ENCODE data around the gene CASQ2. TPM values are rescaled to one million over a fixed set of nuclear protein-coding genes. Genes with fewer than 3 reads are reported as not detected.

CASQ2 gene
- total and polyA plus RNA-seq, 5 donors: 702 to 865 (median 753) TPM

GRCh38 chr1:115677565-115677964, 90.9 kb downstream of the CASQ2 start:
- H3K4me1 ChIP-seq (ENCODE audit: control insufficient read depth, insufficient read depth, low read length): peaks cover 9% of the 10 kb centered on the region
- ATAC-seq: no peak
- H3K27me3 ChIP-seq (ENCODE audit: control insufficient read depth, insufficient read depth): no peaks in the 10 kb centered on the region
- H3K27ac ChIP-seq (ENCODE audit: low read length): no peak overlapping the region
- intact Hi-C loops (cut with DNase I): no loop called here
- 100% methylated on average over 1 of the region's 1 CpG for WGBS
- H3K4me3 ChIP-seq (ENCODE audit: low read length): no peak overlapping the region
- no peak for DNase-seq
- no peaks in the 10 kb centered on the region for H3K9me3 ChIP-seq (ENCODE audit: control insufficient read depth, low read length)

DNA sequence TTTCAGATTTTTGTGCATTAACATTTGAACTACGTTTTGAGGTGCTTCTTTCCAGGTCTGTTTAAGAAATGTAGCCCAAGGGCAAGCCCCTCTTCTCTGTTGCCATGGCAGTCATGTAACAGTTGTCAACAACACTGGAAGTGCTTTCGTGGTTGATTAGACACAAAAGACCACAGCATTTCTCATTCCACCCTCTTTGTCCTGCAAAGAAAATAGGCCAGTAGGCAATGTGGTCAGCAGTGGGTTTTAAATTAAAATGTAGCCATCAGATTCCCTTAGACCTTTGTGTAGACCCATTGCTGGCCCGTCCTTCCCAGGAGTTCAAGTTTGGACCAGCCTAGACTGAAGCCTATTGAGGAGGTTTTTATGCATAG, 91.3 kb downstream of the CASQ2 start:
- no peak for DNase-seq
- no peaks in the 10 kb centered on the region for H3K9me3 ChIP-seq (ENCODE audit: control insufficient read depth, low read length)
- peaks cover 9% of the 10 kb centered on the region for H3K4me1 ChIP-seq (ENCODE audit: control insufficient read depth, insufficient read depth, low read length)
- H3K4me3 ChIP-seq (ENCODE audit: low read length): no peak overlapping the region
- 42% methylated on average over 3 of the region's 3 CpGs for WGBS
- H3K27me3 ChIP-seq (ENCODE audit: control insufficient read depth, insufficient read depth): no peaks in the 10 kb centered on the region
- H3K27ac ChIP-seq (ENCODE audit: low read length): no peak overlapping the region
- no peak for ATAC-seq
- intact Hi-C loops (cut with DNase I): no loop called here

DNA sequence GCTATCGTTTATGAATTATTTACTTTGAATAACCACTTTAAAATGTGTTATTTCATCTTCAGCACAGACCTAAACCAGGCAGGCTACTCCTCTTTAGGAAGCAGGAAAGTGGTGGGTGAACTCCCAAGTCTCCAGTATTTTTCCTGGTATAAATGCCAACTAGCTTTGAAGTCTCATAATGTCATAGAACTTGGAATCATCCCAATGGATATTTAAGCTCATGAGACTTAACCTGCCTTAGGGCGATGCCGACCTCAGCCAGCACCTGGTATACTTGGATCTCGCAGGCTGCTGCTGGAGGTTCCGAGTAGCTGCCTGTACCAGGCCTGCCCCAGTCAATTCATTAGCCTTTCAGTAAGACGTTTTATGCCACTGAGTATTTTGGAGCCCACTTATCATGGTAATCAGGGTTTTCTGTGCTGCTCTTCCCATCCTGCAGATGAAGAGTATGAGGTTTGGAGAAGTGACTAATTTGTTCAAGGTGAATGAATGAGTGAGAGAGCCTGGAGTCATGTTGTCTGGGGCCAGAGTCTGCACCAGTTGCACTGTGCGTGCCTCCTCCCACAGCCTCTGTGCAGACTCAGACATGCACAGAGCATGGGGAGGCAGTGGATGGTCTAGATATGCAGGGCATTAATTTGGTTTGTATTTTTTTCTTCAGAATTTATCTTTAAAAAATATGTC, 91.9 kb downstream of the CASQ2 start:
- DNase-seq: no peak
- intact Hi-C loops (cut with DNase I): no loop called here
- 82% methylated on average over 7 of the region's 7 CpGs for WGBS
- Histone ChIP-seq H3K27me3 (ENCODE audit: control insufficient read depth, insufficient read depth) (no peaks in the 10 kb centered on the region), H3K4me1 (ENCODE audit: control insufficient read depth, insufficient read depth, low read length) (peaks cover 13% of the 10 kb centered on the region), H3K4me3 (ENCODE audit: low read length) (no peak overlapping the region), H3K9me3 (ENCODE audit: control insufficient read depth, low read length) (no peaks in the 10 kb centered on the region), H3K27ac (ENCODE audit: low read length) (no peak overlapping the region)
- ATAC-seq: no peak

- H3K4me1 ChIP-seq (ENCODE audit: control insufficient read depth, insufficient read depth, low read length): peaks cover 9% of the 10 kb centered on the region
- H3K27me3 ChIP-seq (ENCODE audit: control insufficient read depth, insufficient read depth): no peaks in the 10 kb centered on the region
- H3K9me3 ChIP-seq (ENCODE audit: control insufficient read depth, low read length): no peaks in the 10 kb centered on the region
- ATAC-seq: no peak
- WGBS: 80% methylated on average over 13 of the region's 13 CpGs
- H3K27ac ChIP-seq (ENCODE audit: low read length): peak overlapping the region; percentile 21
- intact Hi-C loops (cut with DNase I): no loop called here
- DNase-seq: no peak
- no peak overlapping the region for H3K4me3 ChIP-seq (ENCODE audit: low read length)
Observed at GRCh38 chr1:115672224-115673009, 96.1 kb downstream of the CASQ2 start.

- intact Hi-C loops (cut with DNase I): no loop called here
- H3K27ac ChIP-seq (ENCODE audit: low read length): peak overlapping the region; percentile 0
- WGBS: 80% methylated on average over 19 of the region's 19 CpGs
- DNase-seq (no peak), ATAC-seq (peak; percentile 23 to 30)
- H3K4me1 ChIP-seq (ENCODE audit: control insufficient read depth, insufficient read depth, low read length): peaks cover 9% of the 10 kb centered on the region
- no peaks in the 10 kb centered on the region for H3K9me3 ChIP-seq (ENCODE audit: control insufficient read depth, low read length)
- no peak overlapping the region for H3K4me3 ChIP-seq (ENCODE audit: low read length)
- H3K27me3 ChIP-seq (ENCODE audit: control insufficient read depth, insufficient read depth): no peaks in the 10 kb centered on the region
Observed at GRCh38 chr1:115671176-115671934, 97.2 kb downstream of the CASQ2 start.

DNA sequence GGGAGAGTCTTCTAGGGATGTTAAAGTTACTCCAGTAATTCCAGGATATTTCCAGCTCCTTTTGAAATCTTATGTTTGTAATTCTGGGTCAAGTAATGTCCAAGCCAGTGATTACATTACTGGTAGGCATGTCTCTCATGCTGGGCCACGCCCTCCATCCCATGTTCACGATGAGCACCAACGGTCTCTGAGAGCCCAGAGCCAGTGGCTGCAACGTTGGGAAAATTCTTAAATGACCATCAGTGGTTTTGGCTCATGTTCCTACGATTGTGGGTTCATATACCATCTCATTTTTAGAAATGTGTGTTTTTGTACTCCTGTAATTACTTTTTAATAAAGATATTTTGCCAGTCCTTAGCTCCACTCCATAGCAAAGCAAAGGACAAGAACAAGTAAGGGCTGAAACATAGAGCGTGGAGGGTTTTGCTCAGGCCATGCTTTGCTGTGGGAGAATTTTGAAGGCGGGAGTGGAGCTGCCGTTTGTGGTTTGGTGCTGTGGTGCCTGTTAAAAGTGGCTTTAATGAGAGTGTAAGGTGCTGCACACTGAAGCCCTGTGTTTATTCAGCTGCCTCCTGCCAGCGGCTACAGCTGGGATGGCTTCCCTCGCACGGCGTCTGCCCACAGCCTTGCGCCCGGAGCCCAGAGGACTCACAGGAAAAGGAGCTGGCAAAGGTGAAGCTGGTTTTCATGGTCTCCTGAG, 97.9 kb downstream of the CASQ2 start:
- DNase-seq (no peak), ATAC-seq (no peak)
- no peak overlapping the region for H3K27ac ChIP-seq (ENCODE audit: low read length)
- H3K4me1 ChIP-seq (ENCODE audit: control insufficient read depth, insufficient read depth, low read length): peaks cover 9% of the 10 kb centered on the region
- no peaks in the 10 kb centered on the region for H3K9me3 ChIP-seq (ENCODE audit: control insufficient read depth, low read length)
- intact Hi-C loops (cut with DNase I): no loop called here
- H3K4me3 ChIP-seq (ENCODE audit: low read length): no peak overlapping the region
- 76% methylated on average over 14 of the region's 14 CpGs for WGBS
- no peaks in the 10 kb centered on the region for H3K27me3 ChIP-seq (ENCODE audit: control insufficient read depth, insufficient read depth)

DNA sequence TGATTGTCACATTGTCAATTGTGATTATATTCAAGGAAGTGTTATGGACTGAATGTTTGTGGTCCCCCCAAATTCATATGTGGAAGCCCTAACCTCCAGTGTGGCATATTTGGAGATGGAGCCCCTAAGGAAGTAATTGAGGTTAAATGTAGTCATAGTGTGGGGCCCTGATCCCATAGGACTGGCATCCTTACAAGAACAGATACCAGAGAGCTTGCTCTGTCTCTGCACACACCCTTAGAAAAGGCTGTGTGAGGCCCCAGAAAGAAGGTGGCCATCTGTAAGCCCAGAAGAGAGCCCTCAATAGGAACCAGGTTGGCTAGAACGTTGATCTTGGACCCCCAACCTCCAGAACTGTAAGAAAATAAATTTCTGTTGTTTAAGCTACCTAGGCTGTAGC, 98.6 kb downstream of the CASQ2 start:
- ATAC-seq: no peak
- no peaks in the 10 kb centered on the region for H3K9me3 ChIP-seq (ENCODE audit: control insufficient read depth, low read length)
- no peak overlapping the region for H3K27ac ChIP-seq (ENCODE audit: low read length)
- DNase-seq: no peak
- peaks cover 13% of the 10 kb centered on the region for H3K4me1 ChIP-seq (ENCODE audit: control insufficient read depth, insufficient read depth, low read length)
- H3K4me3 ChIP-seq (ENCODE audit: low read length): no peak overlapping the region
- WGBS: 93% methylated on average over 1 of the region's 1 CpG
- intact Hi-C loops (cut with DNase I): no loop called here
- no peaks in the 10 kb centered on the region for H3K27me3 ChIP-seq (ENCODE audit: control insufficient read depth, insufficient read depth)

- Histone ChIP-seq H3K9me3 (ENCODE audit: control insufficient read depth, low read length) (no peaks in the 10 kb centered on the region), H3K4me1 (ENCODE audit: control insufficient read depth, insufficient read depth, low read length) (peaks cover 13% of the 10 kb centered on the region), H3K27me3 (ENCODE audit: control insufficient read depth, insufficient read depth) (no peaks in the 10 kb centered on the region), H3K4me3 (ENCODE audit: low read length) (no peak overlapping the region), H3K27ac (ENCODE audit: low read length) (no peak overlapping the region)
- ATAC-seq: no peak
- DNase-seq: no peak
- intact Hi-C loops (cut with DNase I): no loop called here
- 94% methylated on average over 5 of the region's 5 CpGs for WGBS
Observed at GRCh38 chr1:115669002-115669673, 99.4 kb downstream of the CASQ2 start.

DNA sequence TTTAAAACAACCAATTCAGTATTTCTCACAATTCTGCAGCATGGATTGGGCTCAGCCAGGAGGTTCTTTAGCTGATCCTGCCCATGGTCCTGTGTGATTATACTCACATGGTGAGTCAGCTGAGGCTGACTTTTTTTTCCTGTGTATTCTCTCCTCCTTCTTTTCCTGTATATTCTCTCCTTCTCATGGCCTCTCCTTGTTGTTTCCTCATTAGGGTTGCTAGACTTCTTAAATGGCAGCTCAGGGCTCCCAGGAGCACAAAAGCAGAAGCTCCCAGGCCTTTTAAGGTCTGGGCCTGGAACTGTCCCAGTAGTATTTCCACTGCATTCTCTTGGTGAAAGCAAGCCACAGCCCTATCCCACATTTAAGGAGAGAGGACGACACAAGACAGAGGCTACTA, 99.9 kb downstream of the CASQ2 start:
- intact Hi-C loops (cut with DNase I): no loop called here
- Histone ChIP-seq H3K27ac (ENCODE audit: low read length) (no peak overlapping the region), H3K9me3 (ENCODE audit: control insufficient read depth, low read length) (no peaks in the 10 kb centered on the region), H3K4me1 (ENCODE audit: control insufficient read depth, insufficient read depth, low read length) (peaks cover 13% of the 10 kb centered on the region), H3K4me3 (ENCODE audit: low read length) (no peak overlapping the region), H3K27me3 (ENCODE audit: control insufficient read depth, insufficient read depth) (no peaks in the 10 kb centered on the region)
- ATAC-seq (no peak), DNase-seq (no peak)
- WGBS: 71% methylated on average over 1 of the region's 1 CpG

GRCh38 chr1:115666702-115667101, 101.8 kb downstream of the CASQ2 start:
- peaks cover 6% of the 10 kb centered on the region for H3K4me1 ChIP-seq (ENCODE audit: control insufficient read depth, insufficient read depth, low read length)
- H3K27me3 ChIP-seq (ENCODE audit: control insufficient read depth, insufficient read depth): no peaks in the 10 kb centered on the region
- WGBS: 68% methylated on average over 4 of the region's 4 CpGs
- peak overlapping the region; percentile 71 for H3K27ac ChIP-seq (ENCODE audit: low read length)
- DNase-seq (peak; percentile 38 to 76 (median 75)), ATAC-seq (peak; percentile 76 to 82)
- no peaks in the 10 kb centered on the region for H3K9me3 ChIP-seq (ENCODE audit: control insufficient read depth, low read length)
- no peak overlapping the region for H3K4me3 ChIP-seq (ENCODE audit: low read length)
- intact Hi-C loops (cut with DNase I): no loop called here
